GM18499 (cell line): Measurements from ENCODE around the gene ARHGAP44.
"Not testable (repeated sequence)": the region's sequence is repeated elsewhere in the genome, so short reads cannot be mapped to it uniquely, and the experiment has no call there.

Experiments
- ATAC-seq: cut with Tn5 transposase; IDR thresholded peaks from one replicate; pipeline ENCODE4 v1.9.1; 2021; ENCODE audit warnings: moderate number of reproducible peaks; ENCODE audit not compliant: insufficient read depth, unreplicated experiment

Gene ARHGAP44

DNA sequence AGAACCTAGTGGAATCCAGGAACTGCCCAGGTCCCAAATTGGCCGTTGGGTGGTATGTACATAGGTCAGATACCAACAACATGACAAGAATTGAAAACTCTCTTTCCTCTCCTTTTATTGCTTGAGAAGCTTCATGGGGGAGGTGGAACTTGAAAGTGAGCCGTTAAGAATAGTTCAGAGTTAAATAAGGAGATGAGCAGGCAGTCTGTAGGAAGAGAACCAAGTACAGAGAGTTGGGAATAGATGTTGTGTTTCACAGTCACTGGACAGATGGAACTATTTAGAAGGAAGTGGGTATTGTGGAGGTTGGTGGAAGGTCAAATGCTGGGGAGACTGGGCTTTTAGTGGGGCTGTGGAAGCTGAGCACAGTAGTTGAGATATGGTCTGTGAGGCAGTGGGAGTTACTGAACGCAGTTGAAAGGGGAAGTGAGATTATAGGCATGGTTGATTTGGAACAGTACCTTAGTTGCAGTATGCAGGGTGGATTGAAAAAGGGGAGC is 26.4 kb downstream of the ARHGAP44 start:
- ATAC-seq, result peak; percentile 100

DNA sequence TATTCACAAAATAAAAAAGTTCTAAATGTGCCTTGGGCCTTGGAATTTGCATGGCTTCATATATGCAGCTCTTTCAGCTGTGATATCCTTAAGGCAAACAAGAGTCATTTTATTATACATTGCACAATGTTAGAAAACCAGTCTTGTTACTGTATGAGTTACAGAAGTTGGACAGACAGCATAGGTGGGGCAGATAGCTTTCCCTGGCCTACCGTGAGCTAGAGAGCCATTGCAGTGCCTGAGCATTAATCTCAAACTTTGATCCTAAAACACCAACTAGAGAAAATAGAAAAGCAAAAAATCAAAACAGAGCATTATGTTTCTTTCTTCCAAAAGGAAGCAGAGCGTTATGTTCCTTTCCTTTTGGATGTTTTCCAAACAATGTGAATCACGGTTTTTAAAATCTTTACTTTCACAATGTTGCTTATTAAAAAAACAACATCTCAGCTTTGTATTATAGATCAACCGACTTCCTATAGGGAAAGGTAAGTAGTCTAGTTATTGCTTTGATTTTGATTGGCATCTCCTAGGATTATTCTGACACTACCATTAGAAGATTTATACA is 32.2 kb downstream of the ARHGAP44 start:
- no peak for ATAC-seq

DNA sequence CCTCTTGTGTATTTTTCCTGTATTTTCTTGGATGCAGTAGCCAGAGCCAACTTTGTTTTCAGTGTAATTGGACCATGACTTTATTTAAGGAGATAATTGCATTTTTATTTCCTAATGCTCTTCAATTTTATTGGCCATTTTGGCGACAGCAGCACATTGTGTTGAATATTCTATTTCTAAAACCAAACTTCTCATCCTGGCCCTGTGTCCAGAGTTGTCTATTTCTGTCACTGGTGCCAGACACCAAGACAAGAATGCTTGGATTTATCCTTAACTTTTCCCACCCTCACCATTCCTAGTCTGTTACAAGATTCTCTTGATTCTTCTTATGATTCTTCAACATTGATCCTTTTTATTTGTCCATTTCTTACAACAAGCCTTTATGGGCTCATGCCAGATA is 37.1 kb downstream of the ARHGAP44 start:
- no peak for ATAC-seq

DNA sequence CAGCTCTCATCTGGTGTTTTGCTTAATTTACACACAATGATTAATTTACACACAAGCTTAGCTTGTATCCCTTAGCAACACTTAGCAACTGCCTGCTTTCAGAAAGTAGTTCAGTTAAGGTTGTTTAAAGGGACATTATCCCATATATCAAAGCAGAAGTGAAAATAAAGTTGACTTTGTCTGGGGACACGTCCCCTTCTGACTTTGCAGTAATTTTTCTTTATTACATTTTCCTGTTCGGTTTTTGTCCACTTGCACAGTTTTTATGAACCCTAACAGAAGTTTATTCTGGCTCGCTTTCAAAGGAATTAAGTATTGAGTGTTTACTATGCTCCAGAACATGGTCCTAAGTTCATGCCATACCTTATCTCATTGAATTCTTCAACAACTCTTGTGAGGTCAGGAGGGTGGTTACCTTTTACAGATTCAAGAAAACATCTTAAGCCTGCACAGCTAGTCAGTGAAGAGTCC is 41.5 kb downstream of the ARHGAP44 start:
- no peak for ATAC-seq

DNA sequence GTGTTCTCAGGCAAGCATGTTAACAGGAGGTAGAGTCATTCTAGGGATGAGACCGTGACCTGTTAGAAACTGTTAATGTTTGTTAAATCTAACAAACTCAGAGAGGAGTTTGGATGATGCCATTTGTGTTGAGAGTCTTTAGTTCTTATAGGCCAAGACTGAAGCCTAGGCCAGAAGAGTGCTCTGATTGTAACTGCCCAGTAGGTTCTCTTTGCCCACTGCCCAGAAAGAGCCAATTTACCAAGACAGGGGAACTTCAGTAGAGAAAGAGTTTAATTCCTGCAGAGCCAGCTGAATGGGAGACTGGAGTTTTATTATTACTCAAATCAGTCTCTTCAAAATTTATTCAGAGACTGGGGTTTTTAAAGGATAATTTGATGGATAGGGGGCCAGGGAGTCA is 42.5 kb downstream of the ARHGAP44 start:
- no peak for ATAC-seq

DNA sequence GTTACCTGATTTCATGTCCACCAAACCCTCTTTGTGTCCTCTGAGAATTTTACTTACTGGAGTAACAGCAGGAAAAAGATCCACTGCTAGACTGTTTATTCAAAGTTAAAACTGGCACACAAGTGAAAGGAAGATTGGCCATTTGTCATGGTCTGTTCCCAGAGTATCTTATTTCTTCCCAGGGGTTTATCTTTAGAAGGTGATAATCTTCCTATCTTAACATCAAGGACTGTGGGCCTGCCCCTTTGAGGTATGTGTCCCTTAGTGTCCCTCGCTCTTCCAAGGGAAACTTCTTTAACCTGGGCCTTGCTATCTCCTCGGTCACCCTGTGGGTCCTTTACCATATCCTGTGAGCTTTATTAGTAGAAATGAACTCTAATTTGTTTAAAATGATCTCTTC is 49.7 kb downstream of the ARHGAP44 start:
- no peak for ATAC-seq

DNA sequence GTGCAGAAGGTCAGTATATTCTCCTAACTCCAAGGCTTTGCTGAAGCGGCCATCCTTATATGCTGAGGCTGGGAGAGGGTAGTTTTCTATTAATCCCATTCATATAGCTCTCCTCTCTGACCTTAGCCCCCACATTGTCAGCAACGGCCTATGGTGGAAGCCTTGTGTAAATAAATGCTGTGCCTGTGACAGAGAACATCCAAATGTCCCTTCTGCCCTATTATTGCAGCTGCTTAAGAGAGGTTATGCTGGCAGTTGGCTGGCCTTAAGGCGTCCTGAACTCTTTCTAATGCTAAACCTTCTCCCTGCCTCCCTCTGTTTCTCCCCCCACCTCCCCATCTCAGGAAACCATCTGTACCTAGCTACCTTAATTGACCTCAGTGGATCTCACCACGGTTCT is 53.6 kb downstream of the ARHGAP44 start:
- no peak for ATAC-seq

DNA sequence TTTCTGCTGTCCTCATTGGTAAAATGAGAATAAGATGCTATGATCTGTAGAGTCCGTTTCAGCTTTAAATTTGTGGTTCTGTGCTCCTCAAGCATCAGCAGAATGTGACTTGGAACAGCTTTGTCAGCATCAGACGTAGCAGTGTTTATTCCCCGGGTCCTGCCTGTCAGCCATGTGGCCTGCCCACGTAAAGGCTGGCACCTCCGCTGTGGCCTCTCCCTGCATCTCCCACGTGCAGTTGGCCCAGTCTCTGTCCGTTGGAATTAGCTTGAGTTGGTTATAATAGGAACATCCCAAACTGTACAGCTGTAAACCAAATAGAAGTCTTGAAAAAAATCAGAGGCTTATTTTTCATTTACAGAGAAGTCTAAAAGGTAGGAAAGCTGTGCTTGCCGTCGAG is 61.7 kb downstream of the ARHGAP44 start:
- ATAC-seq, result no peak

DNA sequence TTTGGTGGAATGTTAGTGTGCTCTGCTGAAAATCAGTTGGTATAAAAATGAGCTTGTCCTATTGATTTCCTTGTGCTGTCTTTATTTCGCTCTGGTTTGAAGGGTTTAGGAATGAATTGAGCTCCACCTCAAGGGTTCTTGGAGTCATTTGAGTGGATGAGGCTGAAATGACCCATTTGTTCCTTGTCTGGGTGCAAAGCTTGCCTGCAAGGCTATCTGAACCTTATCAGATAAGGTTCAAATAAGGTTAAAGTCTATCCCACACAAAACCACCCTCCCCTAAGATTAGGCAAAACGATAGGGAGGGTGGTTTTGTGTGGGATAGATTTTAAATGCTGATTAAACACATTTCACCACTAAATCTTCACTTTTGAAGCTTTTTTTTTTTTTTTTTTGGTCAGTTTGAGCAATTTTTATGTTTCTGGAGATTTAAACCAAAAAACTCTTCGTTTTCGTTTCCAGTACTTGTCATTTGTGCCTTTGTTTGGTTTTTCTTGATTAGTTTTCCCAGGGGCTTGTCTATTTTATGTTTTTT is 62.7 kb downstream of the ARHGAP44 start:
- ATAC-seq, result no peak

DNA sequence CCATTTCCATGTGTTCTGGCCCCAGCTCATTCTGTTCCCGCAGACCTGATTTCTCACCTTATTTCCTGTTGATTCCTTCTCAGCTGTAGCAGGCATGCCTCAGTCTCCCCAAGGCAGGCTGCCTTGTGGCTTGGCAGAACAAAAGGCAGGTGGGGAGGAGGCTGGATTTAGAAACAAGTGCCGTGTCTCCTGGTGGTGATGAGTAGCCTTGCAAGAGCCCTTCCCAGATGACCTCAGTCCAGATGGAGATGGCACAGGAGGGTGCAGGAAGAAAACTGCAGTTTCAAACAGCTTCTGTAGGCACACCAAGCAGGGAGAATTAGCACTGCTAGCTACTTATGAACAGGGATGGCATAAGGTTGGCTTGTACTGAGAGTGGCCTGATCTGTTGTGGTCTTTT is 64.6 kb downstream of the ARHGAP44 start:
- ATAC-seq, result no peak

DNA sequence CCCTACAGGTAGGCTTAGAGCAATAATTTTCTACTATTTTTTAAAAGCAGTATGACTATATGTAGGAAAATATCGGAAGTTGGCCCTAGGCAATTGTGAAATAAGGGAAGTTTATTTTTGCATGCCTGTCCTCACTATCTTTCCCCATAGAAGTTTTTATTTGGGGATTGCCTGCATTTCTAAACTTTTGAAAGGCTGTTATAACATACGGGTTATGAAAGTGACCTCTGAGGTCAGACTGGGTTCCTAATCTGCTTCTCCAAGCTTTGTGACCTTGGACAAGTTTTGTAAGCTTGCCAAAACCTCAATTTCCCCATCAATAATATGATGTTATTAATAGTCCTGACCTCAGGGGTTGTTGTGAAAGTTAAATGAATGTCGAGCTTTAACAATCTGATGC is 67.1 kb downstream of the ARHGAP44 start:
- no peak for ATAC-seq

DNA sequence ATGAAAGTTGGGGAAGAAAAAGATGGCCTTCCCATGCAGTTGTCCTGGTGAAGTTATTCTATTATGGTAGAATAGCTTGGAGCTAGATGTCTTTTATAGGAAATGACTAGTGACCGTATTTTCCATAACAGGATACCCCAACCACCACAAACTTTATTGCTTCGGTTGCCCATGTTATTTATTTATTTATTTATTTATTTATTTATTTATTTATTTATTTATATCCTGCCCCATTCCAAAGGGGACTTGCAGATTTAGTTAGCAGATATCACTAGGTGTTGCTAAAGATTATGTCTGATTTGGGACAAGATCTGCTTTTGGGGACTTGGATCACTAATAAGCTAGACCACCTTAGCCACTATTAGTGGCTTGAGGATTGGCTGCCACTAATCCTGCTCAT is 68.3 kb downstream of the ARHGAP44 start:
- no peak for ATAC-seq

DNA sequence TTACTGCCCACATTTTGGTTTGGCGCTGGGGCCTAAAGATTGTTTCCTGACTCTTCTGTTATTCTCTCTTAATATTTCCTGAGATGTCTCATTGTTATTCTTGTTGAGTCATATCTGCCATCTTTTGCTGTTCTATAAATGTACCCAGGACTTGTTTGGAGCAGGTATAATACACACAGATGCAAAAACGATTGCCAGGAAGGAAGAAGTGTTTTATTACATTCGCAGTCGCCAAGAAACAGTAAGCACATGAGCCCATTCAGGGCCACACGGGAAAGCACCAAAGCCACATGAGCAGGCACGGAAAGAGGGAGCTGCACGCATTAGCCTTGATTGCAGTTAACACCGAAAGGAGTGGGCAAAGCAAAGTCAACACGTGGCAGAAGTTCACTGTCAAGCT is 70.2 kb downstream of the ARHGAP44 start:
- no peak for ATAC-seq

DNA sequence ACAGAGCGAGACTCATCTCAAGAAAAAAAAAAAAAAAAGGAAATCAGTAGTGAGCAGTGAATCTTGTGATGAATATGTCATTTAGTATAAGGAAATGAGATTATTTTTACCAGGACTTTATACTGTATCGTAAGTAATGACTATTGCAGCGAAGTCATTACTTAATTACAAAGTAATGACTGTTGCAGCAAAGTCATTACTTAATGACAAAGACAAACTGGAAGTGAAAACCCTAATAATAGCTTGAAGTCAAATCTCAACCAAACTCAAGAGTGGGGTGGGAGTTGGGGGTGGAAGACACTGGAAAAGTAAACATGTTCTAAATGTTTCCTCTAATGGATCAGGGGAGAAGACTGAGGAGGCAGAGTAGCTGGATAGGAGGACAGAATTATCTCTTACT is 76.5 kb downstream of the ARHGAP44 start:
- no peak for ATAC-seq

DNA sequence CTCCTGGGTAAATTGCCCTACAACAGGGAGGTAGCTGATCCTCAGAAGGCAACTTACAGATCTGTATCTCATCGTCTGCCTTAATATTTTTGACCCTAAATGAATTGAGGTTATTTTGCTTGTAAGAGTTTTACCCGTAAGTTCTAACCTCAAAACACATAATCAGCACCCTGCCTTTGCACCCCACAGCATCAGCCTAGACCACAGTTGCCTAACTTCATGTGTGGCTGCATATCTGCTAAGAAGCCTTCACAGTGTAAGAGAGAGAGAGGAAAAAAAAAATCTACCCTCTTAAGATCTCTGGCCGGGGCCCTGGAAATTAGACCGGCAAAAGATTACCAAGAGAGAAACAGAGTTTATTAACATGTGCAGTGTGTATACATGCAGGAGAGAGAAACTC is 76.9 kb downstream of the ARHGAP44 start:
- no peak for ATAC-seq

DNA sequence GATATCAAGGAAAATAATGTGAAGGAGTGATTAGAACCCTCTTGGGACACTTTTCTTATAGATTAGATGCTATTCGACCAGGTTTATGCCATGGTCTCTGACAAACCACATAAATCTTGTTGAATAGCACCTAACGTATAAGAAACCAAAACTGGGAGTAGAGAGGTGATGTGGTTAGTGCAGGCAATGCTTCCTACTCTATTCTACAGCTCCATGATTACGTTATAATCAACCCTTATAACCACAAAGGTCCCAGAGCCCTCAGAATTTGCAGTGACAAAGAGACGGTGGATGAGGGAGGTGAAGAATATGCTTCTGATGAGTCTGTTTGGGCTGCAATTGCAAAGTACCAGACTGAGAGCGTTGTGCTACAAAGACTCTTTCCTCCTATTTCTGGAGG is 78.4 kb downstream of the ARHGAP44 start:
- ATAC-seq, result no peak

DNA sequence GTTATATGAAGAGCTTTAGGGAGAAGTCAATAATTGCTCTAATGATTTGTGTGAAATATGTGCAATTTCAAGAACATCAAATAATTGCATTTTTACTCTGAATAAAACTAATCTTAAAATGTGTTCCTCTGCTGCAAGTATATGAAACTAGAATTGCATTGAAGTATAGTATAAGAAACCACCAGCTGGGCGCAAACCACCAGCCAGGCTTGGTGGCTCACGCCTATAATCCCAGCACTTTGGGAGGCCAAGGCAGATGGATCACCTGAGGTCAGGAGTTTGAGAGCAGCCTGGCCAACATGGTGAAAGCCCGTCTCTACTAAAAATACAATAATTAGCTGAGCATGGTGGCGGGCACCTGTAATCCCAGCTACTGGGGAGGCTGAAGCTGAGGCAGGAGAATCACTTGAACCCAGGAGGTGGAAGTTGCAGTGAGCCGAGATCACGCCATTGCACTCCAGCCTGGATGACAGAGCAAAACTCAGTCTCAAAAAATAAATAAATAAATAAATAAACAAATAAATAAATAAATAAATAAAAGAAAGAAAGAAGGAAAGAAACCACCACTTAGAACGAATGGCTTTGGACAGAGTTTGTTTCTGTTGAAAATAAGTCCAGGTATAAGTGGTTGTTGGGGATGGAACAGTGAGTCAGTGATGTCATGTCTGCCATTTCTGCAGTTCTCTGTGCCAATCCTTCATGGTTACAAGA is 84.3 kb downstream of the ARHGAP44 start:
- not testable (repeated sequence) for ATAC-seq

DNA sequence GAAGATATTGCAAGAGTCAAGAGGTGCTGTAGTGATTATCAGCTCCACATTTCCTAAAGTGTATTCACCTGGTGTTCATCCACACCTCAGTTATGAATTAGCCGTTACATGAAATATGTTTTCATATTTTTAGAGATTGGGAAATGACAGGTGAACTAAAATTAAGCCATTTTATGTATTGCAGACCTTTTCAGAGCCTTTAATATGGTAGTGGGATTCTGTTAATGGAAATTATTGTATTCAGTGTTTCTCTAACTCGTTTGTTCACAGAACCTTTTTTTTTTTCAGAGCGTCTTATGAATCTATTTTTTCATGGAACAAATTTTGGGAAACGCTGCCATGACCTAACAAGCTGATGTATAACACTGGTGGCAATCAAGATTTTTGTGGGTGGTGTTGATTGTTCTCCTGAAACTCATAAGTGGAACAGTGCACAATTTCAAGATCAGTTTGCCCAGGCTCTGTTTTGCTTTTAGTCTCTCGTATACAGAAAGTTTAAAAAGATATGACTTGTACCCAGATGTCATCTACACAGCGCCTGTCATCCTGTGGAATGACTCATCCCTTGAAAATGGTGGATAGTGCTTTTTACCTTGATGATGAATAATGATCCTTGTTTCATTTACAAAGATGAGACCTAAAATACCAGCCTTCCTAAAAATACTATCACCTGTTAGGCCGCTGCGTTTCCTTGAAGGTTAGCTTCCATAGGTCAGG is 88.8 kb downstream of the ARHGAP44 start:
- no peak for ATAC-seq

DNA sequence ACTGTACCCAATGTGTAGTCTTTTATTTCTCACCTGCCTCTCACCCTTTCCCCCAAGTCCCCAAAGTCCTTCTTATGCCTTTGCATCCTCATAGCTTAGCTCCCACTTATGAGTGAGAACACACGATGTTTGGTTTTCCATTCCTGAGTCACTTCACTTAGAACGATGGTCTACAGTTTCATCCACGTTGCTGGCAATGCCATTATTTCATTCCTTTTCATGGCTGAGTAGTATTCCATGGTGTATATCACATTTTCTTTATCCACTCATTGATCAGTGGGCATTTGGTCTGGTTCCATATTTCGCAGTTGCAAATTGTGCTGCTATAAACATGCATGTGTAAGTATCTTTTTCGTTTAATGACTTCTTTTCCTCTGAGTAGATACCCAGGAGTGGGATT is 89.8 kb downstream of the ARHGAP44 start:
- ATAC-seq, result not testable (repeated sequence)

DNA sequence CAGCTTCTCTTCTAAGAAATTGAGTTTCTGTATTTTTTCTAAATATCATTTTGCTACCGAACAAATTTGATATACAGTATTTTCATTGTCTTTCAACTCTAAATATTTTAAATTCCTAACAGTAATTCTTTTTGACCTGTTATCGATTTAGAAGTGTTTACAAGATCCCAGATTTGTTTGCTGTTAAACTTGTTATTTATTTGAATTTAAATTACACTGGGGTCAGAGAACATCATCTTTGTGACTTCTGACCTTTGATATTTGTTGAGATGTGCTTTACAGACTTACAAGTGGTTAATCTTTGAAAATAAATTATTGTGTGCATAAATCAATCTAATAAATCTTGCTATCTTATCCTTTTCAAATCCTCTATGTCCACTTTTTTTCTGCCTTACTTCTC is 94.2 kb downstream of the ARHGAP44 start:
- ATAC-seq, result no peak

DNA sequence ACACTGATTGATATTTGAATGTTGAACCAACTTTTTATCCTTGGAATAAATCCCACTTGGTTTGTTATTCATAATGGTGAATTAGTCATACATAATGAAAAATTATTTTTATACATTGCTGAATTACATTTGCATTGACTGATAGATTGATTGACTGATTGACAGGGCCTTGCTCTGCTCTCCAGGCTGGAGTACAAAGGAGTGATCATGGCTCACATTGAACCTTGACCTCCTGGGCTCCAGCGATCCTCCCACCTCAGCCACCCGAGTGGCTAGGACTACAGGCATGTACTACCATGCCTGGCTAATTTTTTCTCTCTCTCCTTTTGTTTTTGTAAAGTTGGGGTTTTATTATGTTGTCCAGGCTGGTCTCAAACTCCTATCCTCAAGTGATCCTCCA is 97.8 kb downstream of the ARHGAP44 start:
- ATAC-seq, result no peak
